ENCODE measurements around the gene SIX1. TPM values are rescaled to one million over a fixed set of nuclear protein-coding genes. Genes with fewer than 3 reads are reported as not detected.
A peak's percentile ranks its signal among the peaks of the same experiment; 100 is the strongest.

SIX1 gene
- polyA plus RNA-seq, 1 of the 3 experiments (the other 2 are of a cell fraction), result 52.1 TPM

GRCh38 chr14:60652674-60653651, 3.7 kb upstream of the SIX1 start (continued):
- TF ChIP-seq PBX3 (IDR thresholded peaks at IDR 0.05) (peak; percentile 70), SMC3 (IDR thresholded peaks at IDR 0.05; ENCODE audit: low read depth, low read length) (no peak), MXI1 (IDR thresholded peaks at IDR 0.05; ENCODE audit: low read depth, low read length) (no peak), REST (IDR thresholded peaks at IDR 0.05; ENCODE audit: low read depth, low read length) (no peak), EP300 (IDR thresholded peaks at IDR 0.05; ENCODE audit: borderline replicate concordance in 1 of 2, low read depth in 1 of 2, low read length in 1 of 2) (peak in 1 of 2 experiments; percentile 68; a peak in 1 of 4 replicates), ELF1 (IDR thresholded peaks at IDR 0.05) (no peak), TAF1 (IDR thresholded peaks at IDR 0.05; ENCODE audit: borderline replicate concordance, low read depth, low read length) (peak; percentile 63), RFX5 (IDR thresholded peaks at IDR 0.05; ENCODE audit: low read length) (no peak), FOXM1 (IDR thresholded peaks at IDR 0.05; ENCODE audit: low read depth) (peak; percentile 50; the same call in 1 of the 2 replicates), TEAD4 (IDR thresholded peaks at IDR 0.05; ENCODE audit: borderline replicate concordance, insufficient read depth) (no peak), POLR2AphosphoS5 (IDR thresholded peaks at IDR 0.05; ENCODE audit: low read depth, low read length) (peak; percentile 71)
- TF ChIP-seq, protein P1, sequence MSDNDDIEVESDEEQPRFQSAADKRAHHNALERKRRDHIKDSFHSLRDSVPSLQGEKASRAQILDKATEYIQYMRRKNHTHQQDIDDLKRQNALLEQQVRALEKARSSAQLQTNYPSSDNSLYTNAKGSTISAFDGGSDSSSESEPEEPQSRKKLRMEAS (IDR thresholded peaks at IDR 0.05; ENCODE audit: low read depth), result peak; percentile 39; the same call in 1 of the 2 replicates
- TF ChIP-seq, protein P2, sequence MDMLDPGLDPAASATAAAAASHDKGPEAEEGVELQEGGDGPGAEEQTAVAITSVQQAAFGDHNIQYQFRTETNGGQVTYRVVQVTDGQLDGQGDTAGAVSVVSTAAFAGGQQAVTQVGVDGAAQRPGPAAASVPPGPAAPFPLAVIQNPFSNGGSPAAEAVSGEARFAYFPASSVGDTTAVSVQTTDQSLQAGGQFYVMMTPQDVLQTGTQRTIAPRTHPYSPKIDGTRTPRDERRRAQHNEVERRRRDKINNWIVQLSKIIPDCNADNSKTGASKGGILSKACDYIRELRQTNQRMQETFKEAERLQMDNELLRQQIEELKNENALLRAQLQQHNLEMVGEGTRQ (IDR thresholded peaks at IDR 0.05; ENCODE audit: borderline replicate concordance, low read depth, low read length), result no peak

All from SK-N-SH (cell line).